AG09309 (cell line): ENCODE data around the gene MCU.

Experiments
- DNase-seq: peaks from one replicate; pipeline ENCODE4 v3.0.0-alpha.2; 2010; ENCODE audit warnings: low read depth
- H3K4me3 ChIP-seq: 2 replicates; pipeline ENCODE4 v1.5.1; 2011; ENCODE audit warnings: mild to moderate bottlenecking, low read depth, low read length, moderate library complexity; ENCODE audit not compliant: control insufficient read depth
- CTCF ChIP-seq: IDR thresholded peaks from 2 replicates; pipeline ENCODE4 v1.5.1; 2011; ENCODE audit warnings: mild to moderate bottlenecking, low read depth, low read length, inconsistent platforms; ENCODE audit not compliant: insufficient read depth, control insufficient read depth; ENCODE audit errors: missing control alignments

The MCU gene

GRCh38 chr10:72800000-72800740, 108.2 kb downstream of the MCU start:
- no peak overlapping the region for H3K4me3 ChIP-seq
- no peak for TF ChIP-seq CTCF
- DNase-seq = peak; percentile 60

GRCh38 chr10:72800741-72801092, 108.8 kb downstream of the MCU start:
- no peak overlapping the region for H3K4me3 ChIP-seq
- no peak for DNase-seq

DNA sequence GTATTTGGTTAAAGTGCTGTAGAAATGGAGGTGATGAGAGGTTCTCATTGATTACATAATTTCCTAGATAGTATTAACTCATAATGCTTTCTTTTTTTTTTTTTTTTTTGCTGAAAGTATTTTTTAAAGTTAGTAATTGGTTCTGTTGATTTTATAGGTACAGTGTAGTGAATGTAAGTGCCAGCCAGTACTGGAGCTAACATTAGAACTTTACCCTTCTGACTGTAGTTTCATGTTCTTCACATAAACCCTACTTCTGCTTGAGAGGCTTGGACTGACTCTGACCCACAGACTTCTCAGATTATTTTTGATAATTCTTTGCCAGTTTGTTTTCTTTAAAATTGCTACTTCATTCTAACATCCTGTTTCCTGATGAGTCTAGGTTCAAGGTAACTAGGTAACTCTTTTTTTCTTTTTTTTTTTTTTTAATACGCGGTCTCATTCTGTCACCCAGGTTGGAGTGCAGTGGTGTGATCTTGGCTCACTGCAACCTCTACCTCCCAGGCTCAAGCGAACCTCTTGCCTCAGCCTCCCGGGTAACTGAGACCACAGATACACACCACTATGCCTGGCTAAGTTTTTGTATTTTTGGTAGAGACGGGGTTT, 109.4 kb downstream of the MCU start:
- no peak for TF ChIP-seq CTCF
- DNase-seq = no peak
- H3K4me3 ChIP-seq = no peak overlapping the region

More at GRCh38 chr10:72800741-72801092, 108.8 kb downstream of the MCU start:
- no peak for TF ChIP-seq CTCF

- no peak overlapping the region for H3K4me3 ChIP-seq
- no peak for TF ChIP-seq CTCF
- no peak for DNase-seq
Observed at GRCh38 chr10:72802332-72802731, 110.4 kb downstream of the MCU start.

DNA sequence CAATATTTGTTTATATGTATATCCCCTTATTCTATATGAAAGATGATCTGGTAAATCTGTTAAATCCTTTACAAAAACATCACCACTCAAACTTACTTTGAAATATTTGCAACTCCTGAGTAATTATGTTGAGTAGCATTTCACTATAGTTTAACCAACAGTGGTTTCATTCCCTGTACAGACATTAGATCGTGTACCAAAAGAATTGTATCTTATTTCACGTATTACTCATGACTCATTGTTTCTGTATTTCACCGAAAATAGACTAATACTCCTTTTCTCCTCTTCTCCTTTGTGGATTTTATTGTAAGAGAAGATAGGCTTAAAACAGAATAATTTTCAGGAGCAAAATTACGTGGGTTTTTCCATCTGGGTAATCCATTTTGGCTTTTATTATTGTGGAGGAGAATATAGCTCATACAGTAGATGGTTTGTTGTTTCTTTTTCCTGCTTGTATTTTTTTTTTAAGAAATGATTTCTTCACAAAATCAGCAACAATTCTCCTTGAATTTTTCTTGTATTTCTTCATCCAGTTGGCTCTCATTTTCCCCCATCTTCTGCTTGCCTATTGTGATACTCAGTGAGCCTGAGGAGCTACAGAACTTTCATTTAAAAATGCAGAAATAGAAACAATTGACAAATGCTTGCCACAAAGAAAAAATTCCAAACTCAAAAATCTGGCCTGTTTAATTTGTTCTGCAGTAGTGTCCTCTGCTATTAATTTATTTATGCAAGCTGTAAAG, 111.0 kb downstream of the MCU start:
- no peak for TF ChIP-seq CTCF
- DNase-seq = no peak
- no peak overlapping the region for H3K4me3 ChIP-seq

- H3K4me3 ChIP-seq = no peak overlapping the region
- DNase-seq = no peak
- no peak for TF ChIP-seq CTCF
Observed at GRCh38 chr10:72808001-72808400, 116.1 kb downstream of the MCU start.
